ENCODE results near the gene SLC7A14.

GRCh38 chr3:170508839-170509238 lies 77.0 kb downstream of the SLC7A14 start:
- TF ChIP-seq CTCF (conservative IDR thresholded peaks at IDR 0.05; ENCODE audit: low read length) (no peak), EZH2phosphoT487 (IDR thresholded peaks at IDR 0.05; ENCODE audit: borderline replicate concordance) (no peak)
